Activated CD4-positive, alpha-beta T cell treated with anti-CD3 and anti-CD28 coated beads, Interleukin-2, amount 10 ng/mL, durations not matched to agents 24 days and 14 days (primary cell): ENCODE results near the gene IQSEC3. TPM values are rescaled to one million over a fixed set of nuclear protein-coding genes. Genes with fewer than 3 reads are reported as not detected.

Experiments used
- DNase-seq: peaks from one replicate; pipeline ENCODE4 v3.0.0; 2022
- H3K27ac Mint-ChIP-seq: one replicate; pipeline ENCODE4 v1.8.0; 2022; ENCODE audit warnings: mild to moderate bottlenecking, mixed read lengths
- H3K27me3 Mint-ChIP-seq: one replicate; pipeline ENCODE4 v1.8.0; 2022; ENCODE audit warnings: mixed read lengths
- H3K36me3 Mint-ChIP-seq: one replicate; pipeline ENCODE4 v1.8.0; 2022; ENCODE audit warnings: low read depth, mild to moderate bottlenecking, mixed read lengths
- H3K4me1 Mint-ChIP-seq: one replicate; pipeline ENCODE4 v1.8.0; 2021; ENCODE audit warnings: mixed read lengths
- H3K4me3 Mint-ChIP-seq: one replicate; pipeline ENCODE4 v1.8.0; 2022; ENCODE audit warnings: mild to moderate bottlenecking, moderate library complexity, mixed read lengths
- H3K9me3 Mint-ChIP-seq: one replicate; pipeline ENCODE4 v1.8.0; 2021; ENCODE audit warnings: mixed read lengths
- intact Hi-C: fragments of 100-400 bp; cut with micrococcal nuclease; formaldehyde crosslinking; loops from one replicate; pipeline ENCODE4 v1.15.1; 2023
- total RNA-seq: library from RNA; stranded (reverse); gene quantifications from 2 replicates; pipeline ENCODE4 v1.2.3, GENCODE V29; 2022

Gene IQSEC3
- total RNA-seq, 1 donor from 2014 or later: 0.05 TPM

- no peaks in the 10 kb centered on the region for H3K4me1 Mint-ChIP-seq
- H3K9me3 Mint-ChIP-seq: no peaks in the 10 kb centered on the region
- intact Hi-C loops: no loop called here
- no peaks in the 10 kb centered on the region for H3K27me3 Mint-ChIP-seq
- no peak overlapping the region for H3K27ac Mint-ChIP-seq
- no peak overlapping the region for H3K4me3 Mint-ChIP-seq
- DNase-seq: no peak
- no peaks in the 10 kb centered on the region for H3K36me3 Mint-ChIP-seq
These were observed 89.1 kb downstream of the IQSEC3 start for GRCh38 chr12:155646-156045.

- Mint-ChIP-seq H3K4me1 (no peaks in the 10 kb centered on the region), H3K4me3 (no peak overlapping the region), H3K27me3 (no peaks in the 10 kb centered on the region), H3K9me3 (no peaks in the 10 kb centered on the region), H3K36me3 (no peaks in the 10 kb centered on the region), H3K27ac (no peak overlapping the region)
- no peak for DNase-seq
- intact Hi-C loops: no loop called here
These were observed 90.4 kb downstream of the IQSEC3 start for GRCh38 chr12:156945-157344.

DNA sequence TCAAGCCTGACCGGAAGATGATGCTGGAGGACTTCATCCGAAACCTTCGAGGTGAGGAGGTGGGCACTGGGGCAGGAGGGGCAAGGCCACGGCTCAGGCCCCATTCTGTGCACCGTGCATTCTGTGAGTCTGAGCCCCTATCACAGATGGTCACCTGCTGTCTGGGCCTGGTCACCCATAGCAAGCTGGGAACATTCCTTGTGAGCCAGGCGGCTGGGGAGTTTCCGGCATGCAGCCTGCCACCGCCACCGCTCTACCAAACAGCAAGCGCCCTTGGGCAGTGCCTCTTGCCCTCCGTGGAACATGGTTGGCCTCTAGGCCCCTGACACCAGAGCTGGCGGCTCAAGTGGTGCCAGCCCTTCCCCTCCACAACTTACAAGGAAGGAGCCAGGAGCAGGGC lies 91.1 kb downstream of the IQSEC3 start:
- no peak for DNase-seq
- Mint-ChIP-seq H3K36me3 (no peaks in the 10 kb centered on the region), H3K27ac (no peak overlapping the region), H3K4me1 (no peaks in the 10 kb centered on the region), H3K9me3 (no peaks in the 10 kb centered on the region), H3K4me3 (no peak overlapping the region), H3K27me3 (no peaks in the 10 kb centered on the region)
- intact Hi-C loops: no loop called here

DNA sequence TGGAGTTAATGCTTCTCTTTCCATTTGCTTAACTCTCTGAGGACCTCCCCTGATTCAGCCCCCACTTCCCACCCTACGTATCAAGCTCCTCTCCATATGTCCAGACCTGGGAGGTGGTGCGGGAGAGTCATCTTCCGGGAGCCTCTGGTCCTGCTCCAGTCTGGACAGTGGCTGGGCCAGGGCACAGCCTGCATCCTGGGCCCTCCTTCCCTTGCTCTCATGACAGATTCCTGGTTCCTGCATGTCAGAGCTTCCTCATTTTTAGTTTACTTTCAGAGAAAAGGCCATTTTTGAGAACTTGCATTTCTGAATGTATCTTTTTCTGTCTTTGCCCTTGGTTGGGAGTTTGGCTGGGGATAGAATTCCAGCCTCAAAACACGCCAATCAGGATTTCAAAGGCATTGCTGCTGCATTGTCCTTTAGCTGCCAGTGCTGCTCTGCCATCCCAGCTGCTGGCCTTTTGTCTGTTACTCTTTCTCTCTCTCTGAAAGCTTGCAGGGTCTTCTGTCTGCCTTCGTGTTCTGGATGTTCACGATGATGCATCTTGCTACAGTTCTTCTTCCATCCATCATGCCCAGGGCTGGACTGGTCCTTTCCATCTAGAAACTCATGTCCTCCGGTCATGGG lies 92.7 kb downstream of the IQSEC3 start:
- no peak overlapping the region for H3K4me3 Mint-ChIP-seq
- no peaks in the 10 kb centered on the region for H3K36me3 Mint-ChIP-seq
- intact Hi-C loops: no loop called here
- no peak overlapping the region for H3K27ac Mint-ChIP-seq
- H3K4me1 Mint-ChIP-seq: no peaks in the 10 kb centered on the region
- H3K27me3 Mint-ChIP-seq: no peaks in the 10 kb centered on the region
- no peaks in the 10 kb centered on the region for H3K9me3 Mint-ChIP-seq
- DNase-seq: no peak

- no peak overlapping the region for H3K27ac Mint-ChIP-seq
- intact Hi-C loops: no loop called here
- H3K36me3 Mint-ChIP-seq: no peaks in the 10 kb centered on the region
- no peaks in the 10 kb centered on the region for H3K9me3 Mint-ChIP-seq
- no peaks in the 10 kb centered on the region for H3K4me1 Mint-ChIP-seq
- no peak for DNase-seq
- H3K4me3 Mint-ChIP-seq: no peak overlapping the region
- no peaks in the 10 kb centered on the region for H3K27me3 Mint-ChIP-seq
These were observed 94.3 kb downstream of the IQSEC3 start for GRCh38 chr12:160858-161257.

GRCh38 chr12:161823-162222 lies 95.3 kb downstream of the IQSEC3 start:
- no peak for DNase-seq
- Mint-ChIP-seq H3K36me3 (no peaks in the 10 kb centered on the region), H3K27ac (no peak overlapping the region), H3K9me3 (no peaks in the 10 kb centered on the region), H3K4me3 (no peak overlapping the region), H3K27me3 (no peaks in the 10 kb centered on the region), H3K4me1 (peaks cover 5% of the 10 kb centered on the region)
- intact Hi-C loops: no loop called here

GRCh38 chr12:162467-163307 lies 96.1 kb downstream of the IQSEC3 start:
- H3K27me3 Mint-ChIP-seq: no peaks in the 10 kb centered on the region
- H3K36me3 Mint-ChIP-seq: no peaks in the 10 kb centered on the region
- H3K9me3 Mint-ChIP-seq: no peaks in the 10 kb centered on the region
- H3K27ac Mint-ChIP-seq: no peak overlapping the region
- H3K4me3 Mint-ChIP-seq: no peak overlapping the region
- intact Hi-C loops: no loop called here
- H3K4me1 Mint-ChIP-seq: peaks cover 5% of the 10 kb centered on the region
- DNase-seq: no peak

GRCh38 chr12:163406-163986 lies 96.9 kb downstream of the IQSEC3 start:
- no peaks in the 10 kb centered on the region for H3K27me3 Mint-ChIP-seq
- no peak overlapping the region for H3K27ac Mint-ChIP-seq
- intact Hi-C loops: no loop called here
- H3K9me3 Mint-ChIP-seq: no peaks in the 10 kb centered on the region
- no peaks in the 10 kb centered on the region for H3K36me3 Mint-ChIP-seq
- H3K4me3 Mint-ChIP-seq: no peak overlapping the region
- no peak for DNase-seq
- peaks cover 6% of the 10 kb centered on the region for H3K4me1 Mint-ChIP-seq

DNA sequence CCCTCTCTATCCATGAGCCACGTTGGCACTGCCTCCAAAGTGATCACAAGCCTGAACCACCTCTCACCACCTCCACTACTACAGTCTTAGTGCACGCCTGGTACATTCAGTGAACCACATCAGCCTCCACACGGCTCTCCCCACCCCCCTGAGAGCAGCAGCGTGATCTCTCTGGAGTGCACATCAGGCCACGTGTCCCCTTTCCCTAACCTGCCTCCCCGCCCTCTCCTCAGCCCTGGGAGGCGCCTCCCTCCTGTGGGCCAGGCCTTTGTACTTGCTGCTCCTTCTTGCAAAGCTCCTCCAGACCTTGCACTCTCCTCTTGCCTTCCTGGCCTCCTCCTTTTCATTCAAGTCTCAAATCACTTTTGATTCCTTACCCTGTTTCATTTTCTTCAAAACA lies 97.6 kb downstream of the IQSEC3 start:
- peaks cover 13% of the 10 kb centered on the region for H3K4me1 Mint-ChIP-seq
- no peaks in the 10 kb centered on the region for H3K27me3 Mint-ChIP-seq
- H3K27ac Mint-ChIP-seq: no peak overlapping the region
- H3K36me3 Mint-ChIP-seq: no peaks in the 10 kb centered on the region
- H3K4me3 Mint-ChIP-seq: no peak overlapping the region
- intact Hi-C loops: no loop called here
- H3K9me3 Mint-ChIP-seq: no peaks in the 10 kb centered on the region
- DNase-seq: no peak

DNA sequence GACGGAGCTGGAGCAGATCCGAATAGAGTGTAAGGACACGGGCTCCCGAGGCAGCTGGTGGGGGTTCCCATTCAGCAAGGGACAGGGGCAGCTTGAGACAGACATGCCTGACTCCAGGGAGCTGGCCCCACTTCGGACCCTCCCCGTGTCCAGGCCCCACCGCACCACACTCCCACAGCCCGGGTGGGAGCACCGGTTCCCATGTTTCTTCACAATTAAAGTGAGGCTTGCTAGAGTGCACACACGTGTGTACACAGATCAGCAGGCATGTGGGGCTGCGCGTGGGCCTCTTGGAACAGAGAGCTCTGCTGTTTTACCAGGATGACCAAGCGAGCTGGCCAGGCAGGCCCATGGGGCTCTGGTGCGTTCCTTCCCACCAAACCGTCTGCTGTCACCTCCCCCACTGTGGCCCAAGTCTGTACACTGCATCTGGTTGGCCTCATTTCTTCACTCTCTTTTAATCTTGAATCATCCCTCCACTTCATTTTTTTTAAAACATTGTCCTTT lies 99.3 kb downstream of the IQSEC3 start:
- no peaks in the 10 kb centered on the region for H3K36me3 Mint-ChIP-seq

DNA sequence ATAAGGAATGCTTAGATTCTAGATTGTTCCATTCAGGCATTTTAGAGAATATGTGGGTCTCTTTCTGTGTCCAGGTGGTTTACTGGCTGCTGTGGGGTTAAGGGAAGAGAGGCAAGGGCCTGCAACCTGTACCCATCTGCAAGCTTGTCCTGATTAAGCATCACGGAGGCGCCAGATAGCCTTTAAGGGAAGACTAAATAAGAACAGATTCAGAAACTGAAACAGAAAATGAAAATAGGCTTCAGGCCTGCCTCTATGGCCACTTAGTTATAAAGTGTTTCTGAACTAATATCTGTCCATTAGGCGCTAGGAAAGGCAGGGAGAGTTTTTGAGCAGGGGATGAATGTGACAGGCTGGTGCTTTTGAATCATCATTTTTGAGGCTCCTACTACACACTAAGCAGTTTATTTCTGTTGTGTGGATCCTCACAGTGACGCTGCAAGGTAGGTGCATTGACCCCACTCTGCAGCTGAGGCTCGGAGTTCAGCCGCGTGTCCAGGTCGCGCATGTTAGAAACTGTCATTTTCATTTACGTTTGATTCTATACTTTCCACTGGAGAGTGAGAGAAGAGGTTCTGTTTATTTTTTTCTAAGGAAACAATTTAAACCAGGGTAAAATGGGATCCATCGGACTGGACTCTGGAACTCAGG lies 100.0 kb downstream of the IQSEC3 start:
- H3K27me3 Mint-ChIP-seq: peaks cover 2% of the 10 kb centered on the region
- no peak overlapping the region for H3K4me3 Mint-ChIP-seq
- no peak for DNase-seq
- no peaks in the 10 kb centered on the region for H3K9me3 Mint-ChIP-seq
- H3K36me3 Mint-ChIP-seq: no peaks in the 10 kb centered on the region
- H3K27ac Mint-ChIP-seq: no peak overlapping the region
- peaks cover 15% of the 10 kb centered on the region for H3K4me1 Mint-ChIP-seq
- intact Hi-C loops: no loop called here

More for the DNA sequence above, 99.3 kb downstream of the IQSEC3 start:
- Mint-ChIP-seq H3K4me1 (peaks cover 15% of the 10 kb centered on the region), H3K9me3 (no peaks in the 10 kb centered on the region), H3K4me3 (no peak overlapping the region), H3K27ac (no peak overlapping the region), H3K27me3 (no peaks in the 10 kb centered on the region)
- intact Hi-C loops: no loop called here
- no peak for DNase-seq

GRCh38 chr12:167959-168600 lies 101.5 kb downstream of the IQSEC3 start:
- no peak overlapping the region for H3K4me3 Mint-ChIP-seq

GRCh38 chr12:168763-169525 lies 102.4 kb downstream of the IQSEC3 start:
- intact Hi-C loops: no loop called here

More at GRCh38 chr12:167959-168600, 101.5 kb downstream of the IQSEC3 start:
- H3K27me3 Mint-ChIP-seq: peaks cover 5% of the 10 kb centered on the region
- no peak for DNase-seq
- no peak overlapping the region for H3K27ac Mint-ChIP-seq
- no peaks in the 10 kb centered on the region for H3K9me3 Mint-ChIP-seq
- intact Hi-C loops: no loop called here
- no peaks in the 10 kb centered on the region for H3K36me3 Mint-ChIP-seq
- peaks cover 15% of the 10 kb centered on the region for H3K4me1 Mint-ChIP-seq

More at GRCh38 chr12:168763-169525, 102.4 kb downstream of the IQSEC3 start:
- no peaks in the 10 kb centered on the region for H3K9me3 Mint-ChIP-seq
- no peak overlapping the region for H3K4me3 Mint-ChIP-seq
- no peak for DNase-seq
- peaks cover 5% of the 10 kb centered on the region for H3K27me3 Mint-ChIP-seq
- peaks cover 15% of the 10 kb centered on the region for H3K4me1 Mint-ChIP-seq
- H3K36me3 Mint-ChIP-seq: no peaks in the 10 kb centered on the region
- H3K27ac Mint-ChIP-seq: no peak overlapping the region
